ENCODE measurements around the gene VSTM2B. TPM values are rescaled to one million over a fixed set of nuclear protein-coding genes. Genes with fewer than 3 reads are reported as not detected.

Gene VSTM2B
- total RNA-seq, 1 donor from 2014 or later = 0.18 TPM

- Mint-ChIP-seq H3K27me3 (ENCODE audit: unreplicated experiment) (peaks cover 4% of the 10 kb centered on the region), H3K9me3 (ENCODE audit: unreplicated experiment) (no peaks in the 10 kb centered on the region)
- no peak for TF ChIP-seq CTCF (IDR thresholded peaks at IDR 0.05; ENCODE audit: unreplicated experiment)
Observed at GRCh38 chr19:29565171-29565570, 39.4 kb downstream of the VSTM2B start.

DNA sequence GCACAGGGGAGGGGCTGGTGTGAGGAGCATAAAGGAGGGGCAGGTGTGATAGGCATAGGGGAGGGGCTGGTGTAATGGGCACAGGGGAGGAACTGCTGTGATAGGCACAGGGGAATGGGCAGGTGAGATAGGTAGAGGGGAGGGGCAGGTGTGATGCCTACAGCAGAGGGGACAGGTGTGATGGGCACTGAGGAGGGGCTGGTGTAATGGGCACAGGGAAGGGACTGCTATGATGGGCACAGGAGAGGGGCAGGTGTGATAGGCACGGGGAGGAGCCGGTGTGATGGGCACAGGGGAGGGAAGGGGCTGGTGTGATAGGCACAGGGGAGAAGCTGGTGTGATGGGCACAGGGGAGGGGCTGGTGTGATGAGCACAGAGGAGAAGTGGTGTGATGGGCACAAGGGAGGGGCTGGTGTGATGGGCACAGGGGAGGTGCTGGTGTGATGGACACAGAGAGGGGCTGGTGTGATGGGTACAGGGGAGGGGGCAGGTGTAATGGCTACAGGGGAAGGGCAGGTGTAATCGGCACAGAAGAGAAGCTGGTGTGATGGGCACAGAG lies 40.8 kb downstream of the VSTM2B start:
- Mint-ChIP-seq H3K36me3 (ENCODE audit: low read depth, unreplicated experiment) (no peaks in the 10 kb centered on the region), H3K27me3 (ENCODE audit: unreplicated experiment) (peaks cover 4% of the 10 kb centered on the region), H3K4me3 (ENCODE audit: unreplicated experiment) (no peak overlapping the region), H3K27ac (ENCODE audit: unreplicated experiment) (no peak overlapping the region), H3K9me3 (ENCODE audit: unreplicated experiment) (no peaks in the 10 kb centered on the region), H3K4me1 (ENCODE audit: unreplicated experiment) (no peaks in the 10 kb centered on the region)
- TF ChIP-seq CTCF (IDR thresholded peaks at IDR 0.05; ENCODE audit: unreplicated experiment) = no peak
- DNase-seq (ENCODE audit: low spot score) = no peak

More at GRCh38 chr19:29565171-29565570, 39.4 kb downstream of the VSTM2B start:
- Mint-ChIP-seq H3K36me3 (ENCODE audit: low read depth, unreplicated experiment) (no peaks in the 10 kb centered on the region), H3K27ac (ENCODE audit: unreplicated experiment) (no peak overlapping the region), H3K4me1 (ENCODE audit: unreplicated experiment) (no peaks in the 10 kb centered on the region), H3K4me3 (ENCODE audit: unreplicated experiment) (no peak overlapping the region)
- DNase-seq (ENCODE audit: low spot score) = no peak

DNA sequence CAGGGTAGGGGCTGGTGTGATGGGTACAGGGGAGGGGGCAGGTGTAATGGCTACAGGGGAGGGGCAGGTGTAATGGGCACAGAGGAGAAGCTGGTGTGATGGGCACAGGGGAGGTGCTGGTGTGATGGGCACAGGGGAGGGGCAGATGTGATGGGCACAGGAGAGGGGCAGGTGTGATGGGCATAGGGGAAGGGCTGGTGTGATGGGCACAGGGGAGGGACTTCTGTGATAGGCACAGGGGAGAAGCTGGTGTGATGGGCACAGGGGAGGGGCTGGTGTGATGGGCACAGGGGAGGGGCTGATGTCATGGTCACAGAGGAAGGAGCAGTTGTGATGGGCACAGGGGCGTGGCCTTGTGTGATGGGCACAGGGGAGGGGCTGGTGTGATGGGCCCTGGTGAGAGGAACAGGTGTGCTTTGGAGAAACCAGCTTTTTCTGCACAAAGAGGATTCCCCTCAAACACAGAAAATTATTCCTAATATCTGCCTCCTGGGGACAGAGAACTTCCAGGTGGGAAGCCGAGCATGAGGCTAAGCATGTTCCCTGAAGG lies 41.6 kb downstream of the VSTM2B start:
- no peak overlapping the region for H3K4me3 Mint-ChIP-seq (ENCODE audit: unreplicated experiment)
- H3K9me3 Mint-ChIP-seq (ENCODE audit: unreplicated experiment) = no peaks in the 10 kb centered on the region
- peaks cover 4% of the 10 kb centered on the region for H3K27me3 Mint-ChIP-seq (ENCODE audit: unreplicated experiment)

DNA sequence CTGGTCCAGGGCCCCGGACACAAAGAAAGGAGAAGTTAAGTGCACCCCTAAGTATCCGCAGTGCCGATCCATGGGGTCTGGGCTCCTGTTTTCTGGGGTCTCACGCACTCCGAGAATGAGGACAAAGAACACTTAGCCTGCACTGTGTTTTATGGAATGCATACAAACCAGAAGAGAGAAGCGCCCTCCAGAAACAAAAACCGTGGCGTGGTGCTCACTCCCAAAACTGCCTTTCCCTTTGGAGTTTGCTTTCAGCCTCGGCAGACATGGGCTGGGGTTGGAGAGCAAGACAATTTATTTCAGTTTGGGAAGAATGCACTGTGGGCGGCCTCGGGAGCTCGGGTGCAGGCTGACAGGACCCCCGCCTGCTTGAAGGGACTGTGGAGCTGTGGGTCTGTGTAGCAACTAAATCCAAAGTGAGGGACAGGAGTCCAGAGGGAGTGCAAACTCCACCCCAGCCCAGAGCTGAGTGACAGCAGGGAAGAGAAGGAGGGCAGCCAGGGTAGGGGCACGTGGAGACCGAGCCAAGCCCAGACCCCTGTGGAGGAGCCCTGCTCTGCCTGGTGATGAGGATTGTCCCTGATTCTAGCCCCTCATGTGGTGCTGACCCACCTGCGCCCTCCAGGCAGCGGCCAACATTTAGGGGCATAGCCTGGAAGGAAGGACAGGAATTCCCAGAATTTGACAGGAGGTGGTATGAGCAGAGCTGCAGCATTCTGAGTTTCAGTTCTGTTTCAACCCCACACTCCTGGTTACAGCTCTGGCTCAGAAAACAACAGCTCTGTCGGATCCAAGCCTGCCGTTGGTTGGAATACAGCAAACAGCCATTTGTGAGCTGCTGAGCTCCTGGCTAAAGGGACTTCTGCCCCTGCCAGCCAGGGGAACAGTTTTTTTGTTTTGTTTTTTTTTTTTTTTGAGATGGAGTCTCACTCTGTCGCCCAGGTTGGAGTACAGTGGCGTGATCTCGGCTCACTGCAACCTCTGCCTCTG lies 42.5 kb downstream of the VSTM2B start:
- Mint-ChIP-seq H3K4me1 (ENCODE audit: unreplicated experiment) (no peaks in the 10 kb centered on the region), H3K27ac (ENCODE audit: unreplicated experiment) (no peak overlapping the region), H3K36me3 (ENCODE audit: low read depth, unreplicated experiment) (no peaks in the 10 kb centered on the region)

More for the DNA sequence above, 41.6 kb downstream of the VSTM2B start:
- DNase-seq (ENCODE audit: low spot score) = no peak
- no peak for TF ChIP-seq CTCF (IDR thresholded peaks at IDR 0.05; ENCODE audit: unreplicated experiment)
- H3K4me1 Mint-ChIP-seq (ENCODE audit: unreplicated experiment) = no peaks in the 10 kb centered on the region
- no peaks in the 10 kb centered on the region for H3K36me3 Mint-ChIP-seq (ENCODE audit: low read depth, unreplicated experiment)
- H3K27ac Mint-ChIP-seq (ENCODE audit: unreplicated experiment) = no peak overlapping the region

More for the DNA sequence above, 42.5 kb downstream of the VSTM2B start:
- Mint-ChIP-seq H3K9me3 (ENCODE audit: unreplicated experiment) (no peaks in the 10 kb centered on the region), H3K4me3 (ENCODE audit: unreplicated experiment) (no peak overlapping the region), H3K27me3 (ENCODE audit: unreplicated experiment) (peaks cover 4% of the 10 kb centered on the region)
- no peak for TF ChIP-seq CTCF (IDR thresholded peaks at IDR 0.05; ENCODE audit: unreplicated experiment)
- DNase-seq (ENCODE audit: low spot score) = no peak
